IPS-18a (cell line): Measurements from ENCODE around the gene ACTL6A.

ENCODE experiments used
- H3K27ac ChIP-seq: one replicate; pipeline ENCODE4 v1.5.1; 2013; ENCODE audit warnings: low read length
- H3K27me3 ChIP-seq: one replicate; pipeline ENCODE4 v1.6.1; 2013; ENCODE audit warnings: mild to moderate bottlenecking, low read length; ENCODE audit not compliant: control insufficient read depth, insufficient read depth
- H3K36me3 ChIP-seq: one replicate; pipeline ENCODE4 v1.6.1; 2013; ENCODE audit warnings: low read depth, low read length; ENCODE audit not compliant: control insufficient read depth
- H3K4me1 ChIP-seq: one replicate; pipeline ENCODE4 v1.6.1; 2013; ENCODE audit warnings: low read depth, low read length; ENCODE audit not compliant: control insufficient read depth
- H3K4me3 ChIP-seq: one replicate; pipeline ENCODE4 v1.5.1; 2013; ENCODE audit warnings: low read length
- H3K9ac ChIP-seq: one replicate; pipeline ENCODE4 v1.6.1; 2013; ENCODE audit warnings: mild to moderate bottlenecking, low read length, moderate library complexity
- H3K9me3 ChIP-seq: one replicate; pipeline ENCODE4 v1.6.1; 2013; ENCODE audit warnings: low read depth, low read length; ENCODE audit not compliant: control insufficient read depth

ACTL6A gene

DNA sequence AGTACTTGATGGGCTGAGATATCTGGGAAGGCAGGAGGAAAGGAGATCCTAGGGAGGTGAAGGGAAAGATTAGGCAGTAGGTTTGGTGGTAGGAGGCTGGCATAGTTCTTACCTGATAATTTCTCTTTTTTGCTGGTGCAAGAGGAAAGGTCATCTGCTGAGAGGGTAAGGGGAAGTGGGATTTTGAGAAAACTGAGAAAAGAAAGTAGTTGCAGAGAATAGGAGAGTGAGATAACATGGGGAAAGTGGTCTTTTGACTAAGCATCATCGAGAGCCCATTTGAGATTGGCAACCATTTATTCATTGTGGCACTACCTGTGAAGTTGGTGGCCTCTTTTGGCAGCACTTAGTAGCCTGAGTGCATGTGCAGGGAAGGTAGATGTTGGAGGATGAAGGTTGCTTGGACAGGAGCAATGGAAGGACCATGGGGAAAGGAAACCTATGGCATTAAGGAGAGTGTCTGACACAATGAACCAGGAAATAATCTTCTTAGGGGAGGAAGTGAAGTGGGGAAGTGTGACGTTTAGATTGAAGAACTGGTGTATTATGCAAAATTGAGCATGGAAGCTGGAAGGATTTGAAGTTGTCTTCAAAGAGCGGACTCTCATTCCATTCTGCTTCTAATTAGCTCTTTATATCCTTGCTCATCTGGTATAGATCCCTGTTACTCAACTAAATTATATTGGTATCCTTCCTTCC, 68.2 kb downstream of the ACTL6A start:
- no peak overlapping the region for H3K27ac ChIP-seq
- H3K27me3 ChIP-seq = no peaks in the 10 kb centered on the region
- H3K4me1 ChIP-seq = no peaks in the 10 kb centered on the region
- H3K4me3 ChIP-seq = no peak overlapping the region
- H3K9me3 ChIP-seq = no peaks in the 10 kb centered on the region
- H3K36me3 ChIP-seq = no peaks in the 10 kb centered on the region
- no peak overlapping the region for H3K9ac ChIP-seq
